ENCODE measurements around the gene TCHHL1. TPM values are rescaled to one million over a fixed set of nuclear protein-coding genes. Genes with fewer than 3 reads are reported as not detected.
A peak's percentile ranks its signal among the peaks of the same experiment; 100 is the strongest.

Gene TCHHL1
- total and polyA plus RNA-seq, 2 of the 13 experiments (the other 11 are each of a cell fraction or from before 2014, with no cell fraction given) = not detected

- TF ChIP-seq ZFP1 (CRISPR knock-in tag; IDR thresholded peaks at IDR 0.05) (no peak), ZZZ3 (CRISPR knock-in tag; IDR thresholded peaks at IDR 0.05; ENCODE audit: borderline replicate concordance) (no peak; the same call in 1 of the 2 replicates), JUNB (CRISPR knock-in tag; IDR thresholded peaks at IDR 0.05; ENCODE audit: borderline replicate concordance) (no peak), MEIS2 (CRISPR knock-in tag; IDR thresholded peaks at IDR 0.05) (no peak), ZNF550 (CRISPR knock-in tag; IDR thresholded peaks at IDR 0.05; ENCODE audit: borderline replicate concordance) (no peak), DBP (CRISPR knock-in tag; IDR thresholded peaks at IDR 0.05; ENCODE audit: not compliant biosample characterization) (no peak), ZNF878 (CRISPR knock-in tag; IDR thresholded peaks at IDR 0.05) (no peak), NR1H2 (CRISPR knock-in tag; IDR thresholded peaks at IDR 0.05; ENCODE audit: borderline replicate concordance, low read depth) (no peak), YY1 (IDR thresholded peaks at IDR 0.05; ENCODE audit: insufficient read depth, insufficient replicate concordance, low read depth, low read length) (no peak), MXD3 (CRISPR knock-in tag; IDR thresholded peaks at IDR 0.05) (no peak), MED1 (CRISPR knock-in tag; IDR thresholded peaks at IDR 0.05) (peak; percentile 59), REXO4 (CRISPR knock-in tag; IDR thresholded peaks at IDR 0.05; ENCODE audit: borderline replicate concordance) (no peak), ZNF740 (CRISPR knock-in tag; IDR thresholded peaks at IDR 0.05) (no peak), CBX5 (CRISPR knock-in tag; IDR thresholded peaks at IDR 0.05; ENCODE audit: borderline replicate concordance) (no peak), THRA (CRISPR knock-in tag; IDR thresholded peaks at IDR 0.05; ENCODE audit: borderline replicate concordance) (0 out of 2 replicates have a peak, but pooled peaks have one; percentile 30), NR2C2 (CRISPR knock-in tag; IDR thresholded peaks at IDR 0.05; ENCODE audit: borderline replicate concordance) (no peak), ZNF790 (CRISPR knock-in tag; IDR thresholded peaks at IDR 0.05; ENCODE audit: borderline replicate concordance) (no peak), LCORL (IDR thresholded peaks at IDR 0.05) (no peak), LCORL (CRISPR knock-in tag; IDR thresholded peaks at IDR 0.05) (peak; percentile 84), TBX3 (IDR thresholded peaks at IDR 0.05; ENCODE audit: borderline replicate concordance) (no peak), NFAT5 (CRISPR knock-in tag; IDR thresholded peaks at IDR 0.05) (no peak), ZNF446 (CRISPR knock-in tag; IDR thresholded peaks at IDR 0.05) (no peak)
Measured at GRCh38 chr1:152047730-152048415, 41.0 kb downstream of the TCHHL1 start (continued).

All from HepG2 (cell line).